HG03045 (cell line): ENCODE data around the gene PTPRQ.

Experiments used
- ATAC-seq: cut with Tn5 transposase; IDR thresholded peaks from one replicate; pipeline ENCODE4 v1.9.1; 2021; ENCODE audit warnings: mild to moderate bottlenecking, moderate library complexity; ENCODE audit not compliant: unreplicated experiment

PTPRQ gene

DNA sequence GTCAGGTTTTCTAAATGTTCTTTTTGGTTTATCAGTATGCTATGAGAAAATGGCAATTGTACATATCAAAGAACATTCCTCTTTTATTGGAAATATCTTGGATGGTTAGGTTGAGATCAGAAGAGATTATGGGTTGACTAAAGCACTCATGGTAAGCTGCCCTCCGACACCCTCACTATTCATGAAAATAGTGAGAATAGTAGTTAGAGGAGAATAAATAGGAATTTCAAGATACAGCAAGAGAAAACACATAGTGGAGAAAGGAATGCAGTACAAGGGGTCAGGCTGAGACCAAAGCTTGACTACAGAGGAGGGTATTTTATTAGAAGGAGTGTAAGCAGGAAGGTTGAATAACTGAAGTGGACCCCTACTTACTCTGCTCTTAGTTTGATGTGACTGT, 112.5 kb downstream of the PTPRQ start:
- no peak for ATAC-seq

DNA sequence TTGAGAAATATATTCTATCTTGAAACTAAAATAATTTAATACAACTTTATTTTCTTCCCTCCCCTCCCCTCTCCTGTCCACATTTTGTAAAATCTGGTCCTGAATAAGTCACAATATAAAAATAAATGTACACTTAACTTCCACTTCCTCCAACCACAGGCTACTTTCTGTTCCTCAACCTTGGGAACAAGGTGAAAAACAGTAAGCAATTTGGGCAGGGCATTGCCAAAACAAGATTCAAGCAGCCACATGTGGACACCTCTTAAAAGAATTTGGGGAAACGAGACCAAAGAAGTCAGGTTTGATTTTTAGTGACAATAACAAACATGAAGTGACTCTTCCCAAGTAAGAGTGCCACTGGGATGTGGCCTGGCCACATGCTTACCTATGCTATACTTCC, 115.7 kb downstream of the PTPRQ start:
- no peak for ATAC-seq

DNA sequence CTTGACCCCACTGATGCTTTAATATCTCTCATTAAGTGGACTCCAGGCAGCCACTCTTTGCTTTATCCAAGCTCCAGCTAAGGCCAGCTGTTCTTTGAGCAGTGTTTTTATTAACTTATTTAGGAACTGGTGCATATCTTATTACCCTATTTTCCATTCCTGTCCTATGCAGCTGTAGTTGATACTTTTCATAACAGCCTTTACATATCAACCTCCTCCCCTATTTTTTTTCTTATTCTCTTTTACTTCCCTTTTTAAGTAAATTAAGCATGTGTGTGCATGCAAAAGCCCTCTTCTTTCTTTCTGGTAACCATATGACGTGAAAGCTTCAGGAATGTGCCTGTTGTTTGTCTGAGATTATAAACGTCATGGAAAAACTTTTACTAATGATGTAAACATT, 121.2 kb downstream of the PTPRQ start:
- no peak for ATAC-seq

DNA sequence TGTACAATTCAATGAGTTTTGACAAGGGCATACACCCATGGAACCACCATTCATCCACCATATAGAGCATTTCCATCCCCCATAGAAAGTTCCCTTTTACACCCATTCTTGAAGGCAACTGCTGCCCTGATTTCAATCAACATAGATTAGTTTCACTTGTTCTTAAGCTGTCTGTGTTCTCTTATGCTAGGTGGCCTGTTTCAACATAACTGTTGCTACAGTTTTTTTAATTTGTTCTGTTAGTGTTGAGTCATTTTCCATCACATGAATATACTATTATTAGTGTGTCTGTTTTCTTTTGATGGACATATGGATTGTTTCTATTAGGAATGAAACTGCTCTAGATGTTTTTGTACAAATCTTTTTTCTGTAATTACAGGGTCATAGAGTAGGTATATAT, 123.4 kb downstream of the PTPRQ start:
- ATAC-seq, result no peak

DNA sequence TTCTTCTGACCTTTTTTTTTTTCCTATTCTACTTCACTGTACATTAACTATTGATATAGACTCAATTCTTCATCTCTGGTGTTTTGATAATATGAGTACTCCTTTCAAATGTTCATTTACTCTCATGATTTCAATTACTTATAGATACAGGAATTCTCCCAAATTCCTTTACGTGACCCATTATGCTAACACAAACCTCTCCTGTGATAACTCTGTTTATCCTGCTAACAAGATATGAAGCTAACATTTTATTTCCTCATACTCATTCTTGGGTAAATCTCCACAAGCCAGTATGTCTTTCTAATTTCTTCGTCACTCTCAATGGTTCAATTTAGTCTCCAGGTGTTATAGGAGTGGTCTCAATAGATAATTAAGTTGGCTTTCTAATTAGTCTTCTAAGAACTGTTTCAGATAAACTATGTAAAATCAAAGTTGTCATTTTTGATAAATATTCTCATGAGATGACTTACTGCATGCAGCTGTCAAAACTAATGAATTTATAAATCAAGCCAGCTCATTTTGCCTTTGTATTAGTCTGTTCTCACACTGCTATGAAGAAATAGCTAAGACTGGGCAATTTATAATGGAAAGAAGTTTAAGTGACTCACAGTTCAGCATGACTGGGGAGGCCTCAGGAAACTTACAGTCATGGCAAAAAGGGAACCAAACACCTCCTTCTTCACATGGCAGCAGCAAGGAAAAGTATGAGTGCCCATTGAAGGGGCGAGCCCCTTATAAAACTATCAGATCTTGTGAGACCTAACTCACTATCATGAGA, 132.8 kb downstream of the PTPRQ start:
- ATAC-seq, result no peak

DNA sequence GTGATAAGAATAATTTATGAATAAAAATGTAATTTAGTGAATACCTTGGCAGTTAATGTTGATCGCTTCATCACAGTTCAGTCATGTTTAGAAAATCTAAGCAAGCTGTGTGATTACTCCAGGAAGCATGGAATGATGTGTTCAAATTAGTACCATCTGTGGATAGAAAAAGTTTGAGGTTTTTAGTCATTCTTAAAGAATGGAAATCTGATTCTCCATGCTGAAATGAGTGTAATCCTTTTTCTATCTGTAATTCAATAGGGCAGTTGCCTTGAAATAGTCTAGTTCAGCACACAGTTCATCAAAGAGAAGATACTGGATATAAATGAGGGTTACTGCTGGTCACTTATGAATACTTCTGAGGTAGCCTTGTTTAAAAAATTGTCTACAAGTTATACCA, 136.2 kb downstream of the PTPRQ start:
- ATAC-seq, result no peak

DNA sequence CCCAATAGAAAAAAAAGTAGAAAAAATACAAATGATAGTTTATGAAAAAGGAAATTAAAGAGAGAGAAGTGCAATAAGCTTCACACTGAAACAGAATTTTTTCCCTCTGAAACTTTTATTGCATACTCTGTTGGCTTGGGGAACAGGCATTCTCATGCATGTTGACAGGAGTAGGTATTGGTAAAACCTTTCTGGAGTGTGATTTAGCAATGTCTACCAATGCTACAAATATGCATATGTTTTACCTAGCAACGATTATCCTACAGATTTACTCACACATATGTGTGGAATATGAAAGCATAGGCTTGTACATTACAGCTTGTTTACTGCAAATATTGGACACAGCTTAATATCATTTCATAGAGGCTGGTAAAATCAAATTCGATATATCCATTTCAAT, 137.7 kb downstream of the PTPRQ start:
- ATAC-seq, result no peak

DNA sequence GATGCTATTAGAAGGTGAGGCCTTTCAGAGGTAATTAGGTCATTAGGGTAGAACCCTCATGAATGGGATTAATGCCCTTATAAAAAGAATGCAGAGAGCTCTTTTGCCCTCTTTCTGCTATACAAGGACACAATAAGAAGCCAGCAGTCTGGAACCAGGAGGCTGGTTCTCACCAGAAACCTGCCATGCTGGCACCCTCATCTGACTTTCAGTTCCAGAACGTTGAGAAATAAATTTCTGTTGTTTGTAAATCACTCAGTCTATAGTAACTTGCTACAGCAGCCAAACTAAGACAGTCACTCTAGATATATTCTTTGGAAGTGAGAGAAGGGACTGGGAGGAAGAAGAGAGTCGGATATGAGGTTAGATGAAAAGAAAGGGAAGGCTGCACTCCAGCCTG, 138.4 kb downstream of the PTPRQ start:
- no peak for ATAC-seq

DNA sequence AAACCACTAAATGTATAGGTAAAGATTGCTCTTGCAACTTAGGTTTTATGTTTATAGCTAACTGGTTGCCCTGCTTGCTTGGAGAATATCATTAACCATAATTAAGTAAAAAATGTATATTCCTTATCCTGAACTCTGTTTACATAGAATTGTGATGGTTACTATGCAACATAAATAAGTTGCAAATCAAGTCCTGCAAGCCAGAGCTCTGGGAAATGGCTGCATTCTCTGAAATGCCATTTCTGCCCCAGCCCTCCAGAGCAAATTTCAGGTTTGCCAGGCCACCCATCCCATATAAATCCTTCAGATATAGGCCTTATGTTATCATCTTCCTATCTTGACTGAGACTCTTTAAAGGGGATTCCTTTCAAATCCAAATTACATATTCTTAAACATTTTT, 145.0 kb downstream of the PTPRQ start:
- ATAC-seq, result no peak

DNA sequence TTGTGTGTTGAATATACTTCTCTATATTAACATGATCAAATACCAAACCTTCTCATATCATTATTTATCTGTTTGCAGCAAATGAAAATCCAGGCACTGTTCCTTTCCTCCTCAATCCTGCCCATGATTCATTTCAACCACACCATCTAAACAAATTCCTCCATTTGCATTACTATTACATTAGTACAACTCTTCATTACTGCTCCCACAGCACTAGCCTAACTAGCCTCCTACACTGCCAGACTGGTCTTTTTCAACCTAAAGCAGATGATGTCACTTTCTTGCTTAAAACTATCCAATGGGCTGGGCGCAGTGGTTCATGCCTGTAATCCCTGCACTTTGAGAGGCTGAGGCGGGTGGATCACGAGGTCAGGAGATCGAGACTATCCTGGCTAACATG, 146.1 kb downstream of the PTPRQ start:
- no peak for ATAC-seq

DNA sequence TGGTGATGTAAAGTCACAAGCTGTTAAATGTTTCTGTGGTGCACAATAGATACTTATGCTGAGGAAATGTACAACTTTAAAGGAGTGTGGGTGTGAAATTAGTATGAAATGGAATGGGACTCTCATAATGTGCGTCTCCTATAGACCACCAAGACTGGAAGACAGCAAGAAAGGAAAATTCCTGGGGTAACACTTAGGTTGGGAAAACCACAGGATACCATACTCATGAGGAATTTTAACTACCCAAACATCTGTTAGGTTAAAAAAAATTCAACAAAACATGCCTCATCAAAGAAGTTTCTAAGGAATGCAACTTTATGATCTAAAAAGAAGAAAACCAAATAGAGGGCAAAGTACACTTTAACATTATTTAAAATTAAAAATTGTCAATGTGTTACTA, 149.7 kb downstream of the PTPRQ start:
- no peak for ATAC-seq

DNA sequence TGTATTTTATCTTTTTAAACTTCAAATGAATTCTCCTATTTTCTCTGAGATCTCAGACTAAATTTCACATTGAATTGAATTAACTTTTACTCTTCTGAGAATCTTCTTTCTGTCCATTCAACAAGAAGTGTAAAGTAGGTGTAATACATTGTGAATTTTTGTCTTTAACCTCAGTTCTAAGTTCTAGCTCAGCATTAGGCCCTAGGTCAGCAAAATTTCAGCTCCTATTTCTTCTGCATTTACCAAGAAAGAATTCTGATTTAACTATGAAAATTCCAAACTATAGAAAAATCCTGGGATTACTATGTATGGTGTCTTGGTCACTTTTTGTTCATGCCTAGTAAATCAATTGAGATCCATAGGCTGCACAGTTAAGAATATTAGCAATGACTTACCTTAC, 152.5 kb downstream of the PTPRQ start:
- no peak for ATAC-seq

DNA sequence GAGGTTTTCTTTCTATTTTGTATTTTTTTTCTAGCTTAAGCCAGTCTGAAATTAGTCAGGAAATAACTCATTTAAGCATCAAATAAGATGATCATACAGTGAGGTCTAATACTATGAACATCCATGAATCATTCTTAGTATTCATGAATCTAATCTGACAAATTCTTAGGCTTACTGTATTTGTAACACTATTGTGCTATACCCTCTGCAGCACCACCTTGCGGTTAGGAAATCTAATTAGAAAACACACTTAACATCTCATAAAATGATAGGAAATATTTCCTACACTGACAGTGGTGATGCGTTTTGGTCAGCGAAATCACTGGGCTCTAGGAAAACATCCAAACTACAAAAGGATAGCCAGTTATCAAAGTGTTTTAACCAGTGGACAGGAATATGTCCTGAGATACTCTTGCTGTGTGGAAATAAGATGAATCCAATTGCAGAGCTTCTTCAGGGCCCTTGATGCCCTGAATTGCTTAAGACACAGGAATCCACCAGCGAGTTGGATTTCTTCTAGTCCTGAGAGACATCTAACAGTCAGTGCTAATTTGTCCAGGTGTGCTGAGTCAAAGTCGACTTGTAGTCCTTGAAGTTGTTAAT, 154.1 kb downstream of the PTPRQ start:
- ATAC-seq, result no peak

DNA sequence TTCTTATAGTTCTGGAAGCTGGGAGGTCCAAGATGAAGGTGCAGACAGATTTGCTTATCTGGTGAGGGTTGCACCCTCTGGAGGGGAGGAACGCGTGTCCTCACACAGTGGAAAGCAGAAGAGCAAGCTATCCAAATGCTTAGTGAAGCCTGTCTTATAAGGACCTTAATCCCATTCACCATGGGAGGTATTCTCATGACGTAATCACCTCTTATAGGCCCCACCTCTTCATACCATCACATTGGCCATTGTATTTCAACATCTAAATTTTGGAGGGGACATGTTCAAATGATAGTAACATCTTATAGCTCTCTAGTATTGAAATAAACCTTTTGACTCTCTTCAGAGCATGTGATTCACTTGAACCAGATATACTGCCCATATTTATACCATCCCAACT, 158.4 kb downstream of the PTPRQ start:
- no peak for ATAC-seq

DNA sequence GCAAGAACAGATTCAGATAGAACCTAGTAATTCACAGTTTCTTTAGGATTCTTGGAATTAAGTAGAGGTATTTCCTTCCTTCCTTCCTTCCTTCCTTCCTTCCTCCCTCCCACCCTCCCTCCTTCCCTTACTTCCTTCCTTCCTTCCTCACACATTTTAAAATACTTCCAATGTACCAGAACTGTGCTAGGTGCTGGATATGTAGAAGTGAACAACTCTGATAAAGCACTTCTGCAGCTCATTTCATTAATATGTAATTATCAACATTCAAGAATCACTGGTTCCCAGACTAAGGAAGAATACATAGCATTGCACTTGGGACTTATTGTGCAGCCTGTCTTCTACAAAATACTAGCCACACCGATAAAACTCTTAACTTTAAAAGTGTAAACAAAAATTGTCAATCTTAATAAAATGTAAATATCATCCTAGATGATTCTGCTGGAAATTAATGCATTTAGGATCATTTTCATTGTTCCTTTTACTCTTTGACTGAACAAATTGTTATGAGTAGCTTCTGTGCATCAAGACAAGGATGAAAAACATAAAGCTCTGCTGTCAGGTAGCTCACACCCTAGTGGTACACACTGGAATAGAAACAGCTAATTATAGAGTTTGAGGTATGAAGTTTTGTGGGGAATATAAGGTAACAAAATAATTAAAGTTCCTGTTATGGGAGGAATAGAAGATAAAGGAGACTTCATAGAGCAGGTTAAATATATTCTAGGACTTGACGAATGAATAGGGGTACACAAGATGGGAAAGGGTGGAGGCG, 163.5 kb downstream of the PTPRQ start:
- ATAC-seq, result no peak

DNA sequence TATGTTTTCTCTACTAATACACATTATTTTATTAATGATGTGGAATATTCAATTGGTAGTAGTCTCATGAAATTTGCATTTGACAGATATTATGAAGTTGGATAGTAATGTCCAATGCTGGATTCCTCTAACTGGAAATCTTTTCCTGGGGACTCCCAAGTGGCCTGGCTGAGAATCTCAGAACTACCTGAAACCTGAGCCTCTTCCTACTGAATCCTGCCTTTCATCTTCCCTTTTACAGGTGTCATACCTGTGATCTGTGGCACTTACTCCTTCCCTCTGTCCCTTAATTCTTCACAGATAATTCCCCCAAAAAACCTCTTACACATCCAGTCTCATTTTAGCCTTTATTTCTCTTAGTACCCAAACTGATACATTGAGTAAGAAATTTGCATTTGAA, 173.7 kb downstream of the PTPRQ start:
- ATAC-seq, result no peak

DNA sequence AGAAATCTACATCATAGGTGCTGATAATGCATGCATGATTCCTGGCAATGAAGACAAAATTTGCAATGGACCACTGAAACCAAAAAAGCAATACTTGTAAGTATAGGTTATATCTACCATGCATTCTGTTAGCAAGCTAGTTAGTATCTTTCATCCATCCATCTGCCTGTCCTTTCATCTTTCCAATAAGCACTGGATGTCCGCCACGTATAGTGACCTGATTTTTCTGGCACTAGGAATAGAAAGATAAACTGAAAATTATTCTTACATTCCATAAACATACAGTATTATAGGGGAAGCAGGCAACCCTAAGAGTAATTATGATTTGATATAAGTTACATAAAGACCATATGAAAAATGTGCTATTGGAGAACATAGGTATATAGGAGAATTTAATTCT, 176.2 kb downstream of the PTPRQ start:
- no peak for ATAC-seq

DNA sequence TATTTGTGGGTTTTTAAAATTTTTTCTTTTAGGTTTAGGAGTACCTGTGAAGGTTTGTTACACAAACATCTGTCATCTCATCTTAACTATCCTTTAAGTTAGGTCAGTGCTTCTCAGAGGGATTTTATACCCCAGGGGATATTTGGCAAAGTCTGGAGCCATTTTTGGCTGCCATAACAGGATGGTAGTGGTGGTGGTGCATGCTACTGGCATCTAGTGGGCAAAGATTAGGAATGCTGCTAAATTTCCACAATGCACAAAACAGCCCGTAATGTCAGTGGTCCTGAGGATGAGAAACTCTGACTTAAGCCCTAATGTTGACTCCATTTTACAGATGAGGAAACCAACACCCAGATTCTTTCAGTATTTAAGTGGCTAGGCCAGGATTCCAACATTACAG, 178.2 kb downstream of the PTPRQ start:
- no peak for ATAC-seq

DNA sequence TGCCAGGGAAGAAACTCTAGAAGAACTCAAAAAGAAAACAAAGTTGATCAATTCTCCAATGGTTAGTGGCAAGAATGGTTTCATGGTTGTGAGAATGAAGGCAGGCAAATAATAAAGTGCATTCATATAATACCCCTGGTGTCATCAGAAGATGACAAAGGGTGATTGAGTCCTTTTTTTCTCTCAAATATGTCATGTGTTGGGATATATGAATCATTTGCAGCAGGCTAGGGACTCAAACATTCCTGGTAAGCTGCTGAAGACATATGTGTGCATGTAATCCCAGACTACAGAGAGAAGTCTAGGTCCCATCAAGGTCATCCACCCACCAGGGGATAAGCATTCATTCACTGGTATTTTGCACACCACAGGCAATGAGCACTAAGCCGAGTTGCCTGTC, 181.0 kb downstream of the PTPRQ start:
- no peak for ATAC-seq

DNA sequence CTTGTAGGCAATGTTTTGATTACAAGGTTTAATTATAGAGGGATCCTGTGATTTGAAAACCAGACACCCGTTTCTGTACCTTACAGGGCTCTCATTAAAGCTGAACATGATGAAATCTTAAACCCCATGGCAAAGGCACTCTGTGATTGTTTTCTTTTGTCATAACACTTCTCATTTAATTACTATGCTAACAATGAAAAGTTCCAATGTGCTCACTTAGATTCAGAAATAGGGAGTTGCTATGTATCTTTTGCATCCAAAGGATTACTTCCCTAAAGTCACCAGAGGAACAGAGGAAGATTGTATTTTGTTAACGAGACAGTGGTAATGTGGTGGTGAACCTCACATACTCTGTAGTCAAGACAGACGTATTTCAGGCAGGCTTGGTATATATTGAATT, 181.9 kb downstream of the PTPRQ start:
- ATAC-seq, result no peak

DNA sequence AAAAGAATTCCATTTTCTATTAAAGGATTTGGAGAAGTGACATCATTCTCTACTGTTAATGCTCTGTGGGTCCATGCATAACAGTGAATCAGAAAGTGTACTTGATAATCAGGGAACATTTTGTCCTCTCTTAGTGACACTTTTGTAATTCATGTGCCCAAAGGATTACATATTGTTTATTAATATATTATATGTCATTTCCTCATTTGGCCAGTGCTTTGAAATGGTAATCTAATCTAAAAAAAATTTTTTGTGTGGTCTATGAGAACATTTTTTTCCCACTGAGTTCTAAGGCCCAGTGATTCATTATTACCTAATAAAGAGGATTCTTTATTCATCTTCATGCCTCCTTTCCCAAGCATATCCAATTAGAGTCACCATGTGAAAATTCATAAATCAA, 183.7 kb downstream of the PTPRQ start:
- no peak for ATAC-seq

DNA sequence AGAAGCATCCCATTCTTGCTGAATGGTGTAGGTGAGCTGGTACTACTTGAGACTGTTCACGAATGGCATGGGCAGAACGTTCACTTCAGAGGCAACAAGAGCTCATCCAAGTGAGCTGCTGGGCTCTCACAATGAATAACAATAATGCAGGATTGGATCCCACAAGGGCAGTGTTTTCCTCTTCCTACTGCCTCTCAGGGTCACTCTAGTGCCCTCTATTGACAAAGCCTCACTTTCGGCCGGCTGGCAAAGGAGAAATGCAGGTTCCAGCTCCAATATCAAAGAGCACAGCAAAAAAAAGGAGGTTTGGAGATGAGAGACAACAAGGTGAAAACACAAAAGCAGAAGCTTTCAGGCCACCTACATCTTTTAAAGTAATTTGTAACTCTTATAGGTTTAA, 188.8 kb downstream of the PTPRQ start:
- ATAC-seq, result no peak
